Upper lobe of left lung (tissue), 4 donors: ENCODE measurements around the gene WNK2.

Experiments used
- POLR2A ChIP-seq, 4 donors: fragments of 450-650 bp; IDR thresholded peaks; one replicate each; pipeline ENCODE4 v1.5.1; 2016 to 2017; ENCODE audit warnings: antibody characterized with exemption in 4 of 4, mild to moderate bottlenecking in 2 of 4
- POLR2AphosphoS5 ChIP-seq, 2 donors: sonication (generic); formaldehyde crosslinking; IDR thresholded peaks; one replicate each; pipeline ENCODE4 v1.5.1; 2017; ENCODE audit warnings: antibody characterized with exemption in 2 of 2
- TF ChIP-seq, protein P1 (sequence below), 6 experiments: fragments of 450-650 bp in 4 of 6; fragments of 200-600 bp in 2 of 6; sonication (generic) in 2 of 6; IDR thresholded peaks; one replicate each; pipeline ENCODE4 v1.5.1; 2016 to 2019; ENCODE audit warnings: antibody characterized with exemption in 6 of 6

DNA sequence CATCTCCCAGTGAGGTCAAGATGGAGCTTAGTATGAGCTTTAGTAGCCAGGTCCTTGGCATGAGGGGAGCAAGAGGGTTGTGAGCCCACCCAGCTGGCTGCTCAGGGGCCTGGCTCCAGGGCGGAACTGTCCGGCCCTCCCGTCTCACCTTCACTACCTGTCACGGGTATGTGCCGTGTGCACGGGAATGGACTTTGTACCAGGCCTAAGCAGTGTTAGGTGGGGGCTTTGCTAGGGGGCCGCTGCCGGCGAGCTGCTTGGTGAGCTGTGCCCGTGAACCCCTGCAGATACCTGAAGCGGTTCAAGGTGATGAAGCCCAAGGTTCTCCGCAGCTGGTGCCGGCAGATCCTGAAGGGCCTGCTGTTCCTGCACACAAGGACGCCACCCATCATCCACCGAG, 46.7 kb downstream of the WNK2 start:
- TF ChIP-seq POLR2A (IDR thresholded peaks at IDR 0.05), result no peak
- TF ChIP-seq, protein P1, sequence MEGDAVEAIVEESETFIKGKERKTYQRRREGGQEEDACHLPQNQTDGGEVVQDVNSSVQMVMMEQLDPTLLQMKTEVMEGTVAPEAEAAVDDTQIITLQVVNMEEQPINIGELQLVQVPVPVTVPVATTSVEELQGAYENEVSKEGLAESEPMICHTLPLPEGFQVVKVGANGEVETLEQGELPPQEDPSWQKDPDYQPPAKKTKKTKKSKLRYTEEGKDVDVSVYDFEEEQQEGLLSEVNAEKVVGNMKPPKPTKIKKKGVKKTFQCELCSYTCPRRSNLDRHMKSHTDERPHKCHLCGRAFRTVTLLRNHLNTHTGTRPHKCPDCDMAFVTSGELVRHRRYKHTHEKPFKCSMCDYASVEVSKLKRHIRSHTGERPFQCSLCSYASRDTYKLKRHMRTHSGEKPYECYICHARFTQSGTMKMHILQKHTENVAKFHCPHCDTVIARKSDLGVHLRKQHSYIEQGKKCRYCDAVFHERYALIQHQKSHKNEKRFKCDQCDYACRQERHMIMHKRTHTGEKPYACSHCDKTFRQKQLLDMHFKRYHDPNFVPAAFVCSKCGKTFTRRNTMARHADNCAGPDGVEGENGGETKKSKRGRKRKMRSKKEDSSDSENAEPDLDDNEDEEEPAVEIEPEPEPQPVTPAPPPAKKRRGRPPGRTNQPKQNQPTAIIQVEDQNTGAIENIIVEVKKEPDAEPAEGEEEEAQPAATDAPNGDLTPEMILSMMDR (IDR thresholded peaks at IDR 0.05), result no peak
- TF ChIP-seq POLR2AphosphoS5 (IDR thresholded peaks at IDR 0.05), result no peak
